ENCODE measurements around the gene RNPC3.
"Not testable (repeated sequence)": the region's sequence is repeated elsewhere in the genome, so short reads cannot be mapped to it uniquely, and the experiment has no call there.

The RNPC3 gene

DNA sequence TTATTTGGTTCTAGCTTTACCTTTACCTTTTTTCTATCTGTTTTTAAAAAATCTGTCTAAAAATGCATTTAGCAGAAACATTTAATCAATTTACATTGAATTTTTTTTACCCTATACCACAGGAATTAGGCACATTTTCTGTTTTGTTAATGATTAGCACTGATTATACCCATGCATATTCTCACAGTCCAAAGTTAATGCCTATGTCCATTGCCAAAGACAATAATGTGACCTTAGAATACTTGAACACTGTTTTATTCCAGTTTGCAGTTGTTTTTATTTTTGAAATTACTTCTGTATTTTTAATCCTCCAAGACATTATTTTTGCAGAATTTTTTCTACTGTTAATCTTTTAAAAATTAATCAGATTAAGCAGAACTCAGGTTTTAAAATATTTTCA is 34.9 kb downstream of the RNPC3 start:
- no peak for DNase-seq

DNA sequence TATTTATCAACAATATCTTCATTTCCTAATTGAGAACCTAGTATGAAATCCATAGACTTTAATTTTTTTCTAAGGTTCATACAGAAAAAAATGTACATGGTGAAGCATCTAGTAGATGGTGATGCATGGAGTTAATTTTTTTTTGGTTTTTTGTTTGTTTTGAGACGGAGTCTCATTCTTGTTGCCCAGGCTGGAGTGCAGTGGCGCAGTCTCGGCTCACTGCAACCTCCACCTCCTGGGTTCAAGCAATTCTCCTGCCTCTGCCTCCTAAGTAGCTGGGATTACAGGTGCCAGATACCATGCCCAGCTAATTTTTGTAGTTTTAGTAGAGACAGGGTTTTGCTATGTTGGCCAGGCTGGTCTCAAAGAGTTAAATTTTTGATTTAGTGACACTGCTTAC is 35.6 kb downstream of the RNPC3 start:
- DNase-seq: not testable (repeated sequence)

DNA sequence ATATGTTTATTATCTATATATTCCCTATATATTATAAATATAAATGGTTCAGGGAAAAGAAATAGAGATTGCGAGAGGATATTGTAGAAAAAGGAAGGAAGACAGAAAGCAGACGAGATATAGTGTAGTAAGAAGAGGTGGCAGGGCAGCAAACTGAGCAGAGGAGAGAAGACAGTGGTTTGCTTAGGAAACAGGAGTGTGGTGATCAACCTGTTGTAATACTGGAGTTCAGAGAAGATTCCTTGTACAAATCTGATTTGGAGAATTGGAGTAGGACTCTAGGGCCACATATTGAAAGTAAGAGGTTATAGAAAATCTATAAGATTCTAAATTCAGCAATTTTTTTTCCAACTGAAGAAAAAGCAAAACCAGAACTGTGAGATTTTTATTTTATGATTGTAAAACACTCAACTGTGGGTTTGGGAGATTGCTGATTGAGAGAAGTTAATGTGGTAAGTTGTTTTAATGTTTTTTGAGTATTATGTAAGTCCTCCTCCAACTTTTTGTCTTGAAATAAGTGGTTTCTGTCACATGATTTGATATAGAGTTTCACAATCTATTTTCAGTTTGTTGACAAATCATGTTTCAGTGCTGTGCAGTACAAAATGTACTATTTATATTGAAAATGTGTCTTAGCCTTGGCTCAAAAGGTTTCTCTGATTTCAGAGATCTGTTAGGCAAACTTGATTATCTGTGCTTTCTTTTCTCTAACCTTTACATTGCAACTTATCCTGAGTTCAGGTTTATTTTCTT is 36.3 kb downstream of the RNPC3 start:
- peak; percentile 23 to 82 (median 64) for DNase-seq

DNA sequence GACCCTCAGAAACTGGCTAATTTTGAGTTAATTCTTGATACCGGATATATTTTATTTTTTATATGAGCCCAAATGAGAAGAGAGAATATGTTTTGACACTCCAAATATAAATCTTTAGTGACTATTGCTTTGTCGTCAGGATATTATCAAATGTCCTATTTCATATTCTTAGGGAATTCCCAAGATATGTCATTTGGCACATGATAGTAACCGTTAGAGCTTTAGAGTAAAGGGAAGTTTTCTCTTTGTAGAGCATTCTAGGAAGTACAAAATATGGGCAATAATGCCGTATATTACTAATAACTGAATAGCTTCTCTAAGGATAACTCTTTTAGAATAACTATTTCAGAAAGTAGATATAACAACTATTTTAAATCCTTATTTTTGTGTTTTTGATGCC is 37.6 kb downstream of the RNPC3 start:
- peak in 2 of 4 experiments; percentile 53 to 67 for DNase-seq

DNA sequence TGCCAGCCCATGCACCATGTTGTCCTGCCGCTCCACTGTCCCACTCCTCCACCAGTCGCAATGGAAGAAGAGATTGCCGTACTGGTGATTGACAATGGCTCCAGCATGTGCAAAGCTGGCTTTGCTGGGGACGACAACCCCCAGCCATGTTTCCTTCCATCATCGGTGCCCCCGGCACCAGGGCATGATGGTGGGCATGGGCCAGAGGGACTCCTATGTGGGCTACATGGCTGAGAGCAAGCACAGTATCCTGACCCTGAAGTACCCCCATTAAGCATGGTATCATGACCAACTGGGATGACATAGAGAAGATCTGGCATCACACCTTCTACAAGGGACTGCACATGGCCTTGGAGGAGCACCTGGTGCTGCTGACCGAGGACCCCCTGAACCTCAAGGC is 44.0 kb downstream of the RNPC3 start:
- DNase-seq: no peak

DNA sequence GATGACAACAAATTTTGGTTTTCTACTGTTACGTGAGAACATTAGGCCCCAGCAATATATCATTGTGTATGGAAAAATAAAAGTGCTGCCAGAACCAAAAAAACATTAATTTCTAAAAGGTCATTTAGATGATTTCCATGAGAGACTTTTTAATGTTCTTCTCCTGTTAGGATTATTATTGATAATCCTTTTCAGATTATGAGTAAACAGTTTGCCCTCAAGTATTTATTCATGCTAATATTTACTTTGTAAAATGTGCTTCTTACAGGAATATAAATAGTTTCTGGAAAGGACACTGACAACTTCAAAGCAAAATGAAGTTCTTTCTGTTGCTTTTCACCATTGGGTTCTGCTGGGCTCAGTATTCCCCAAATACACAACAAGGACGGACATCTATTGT is 45.8 kb downstream of the RNPC3 start, which contains the start of gene AMY2B:
AMY2B (plus strand) TSS at position 301 of the 400 bp plus-strand sequence; CDS start at position 315, 14 bp downstream.
- not testable (repeated sequence) for DNase-seq

DNA sequence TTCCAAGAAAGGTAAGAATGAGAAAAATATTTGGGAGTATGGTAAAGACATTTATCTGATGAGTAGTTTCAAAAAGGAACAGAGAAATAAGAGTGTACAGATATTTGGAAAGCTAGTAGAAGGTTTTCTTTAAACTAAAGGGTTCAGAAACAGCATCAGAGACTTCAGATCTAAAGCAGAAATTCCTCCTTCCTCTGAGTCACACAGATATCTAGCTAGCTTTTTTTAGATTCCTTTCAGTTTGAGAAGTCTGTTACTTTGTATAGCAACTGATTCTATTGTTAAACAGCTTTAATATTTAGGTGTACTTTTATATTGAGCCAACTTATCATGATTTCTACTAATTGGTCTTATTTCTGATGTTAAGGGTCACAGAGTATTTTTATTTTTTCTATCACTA is 50.6 kb downstream of the RNPC3 start:
- DNase-seq: no peak

DNA sequence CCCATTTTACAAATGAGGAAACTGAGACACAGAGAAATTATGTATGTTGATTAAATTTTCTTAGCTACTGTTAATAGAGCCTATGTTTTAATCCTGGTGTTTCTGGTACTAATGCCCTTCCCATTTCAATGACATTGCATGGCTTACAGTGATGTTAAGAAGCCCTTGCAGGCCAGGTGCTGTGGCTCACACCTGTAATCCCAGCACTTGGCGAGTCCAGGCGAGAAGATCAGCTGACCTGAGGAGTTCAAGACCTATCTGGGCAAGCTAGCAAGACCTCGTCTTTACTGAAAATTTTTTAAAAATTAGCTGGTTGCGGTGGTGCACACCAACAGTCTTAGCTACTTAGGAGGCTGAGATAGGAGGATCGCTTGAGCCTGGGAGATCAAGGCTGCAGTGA is 51.3 kb downstream of the RNPC3 start:
- DNase-seq: not testable (repeated sequence)

DNA sequence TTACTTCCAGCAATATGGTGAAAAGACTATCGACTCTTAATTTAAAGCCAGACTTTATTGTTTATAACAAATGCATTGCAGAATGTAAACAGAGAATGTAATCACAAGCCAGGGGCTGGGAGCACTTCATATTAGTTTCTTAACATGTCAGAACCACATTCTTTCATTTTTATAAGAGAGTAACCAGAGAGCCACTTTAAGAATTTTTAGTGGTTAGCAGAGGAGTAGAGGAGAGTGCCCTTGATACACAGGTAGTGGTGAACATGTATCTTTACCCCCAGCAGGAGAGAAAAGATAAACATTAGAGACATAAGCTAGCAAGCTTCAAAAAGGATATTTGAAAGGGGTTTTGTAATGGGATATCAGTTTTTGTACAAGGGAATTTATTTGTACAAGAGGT is 57.0 kb downstream of the RNPC3 start:
- no peak for DNase-seq

DNA sequence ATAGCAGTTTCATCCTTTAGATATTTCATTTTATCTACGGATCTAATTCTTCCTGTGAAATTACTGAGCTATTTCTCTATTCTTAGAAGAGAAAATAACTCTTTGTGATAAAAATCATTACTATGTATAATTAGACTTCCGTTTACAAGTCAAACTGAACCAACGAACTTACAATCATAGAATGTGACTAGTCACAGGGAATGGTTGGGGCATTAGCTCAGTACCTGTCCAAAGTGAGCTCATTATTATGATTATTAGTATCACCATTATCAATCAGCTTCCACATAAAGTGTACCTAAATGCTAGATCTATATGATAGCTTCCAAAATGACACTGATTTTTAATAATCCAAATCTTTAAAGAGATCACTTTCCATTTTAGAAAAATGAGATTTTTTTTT is 58.4 kb downstream of the RNPC3 start:
- DNase-seq: no peak

DNA sequence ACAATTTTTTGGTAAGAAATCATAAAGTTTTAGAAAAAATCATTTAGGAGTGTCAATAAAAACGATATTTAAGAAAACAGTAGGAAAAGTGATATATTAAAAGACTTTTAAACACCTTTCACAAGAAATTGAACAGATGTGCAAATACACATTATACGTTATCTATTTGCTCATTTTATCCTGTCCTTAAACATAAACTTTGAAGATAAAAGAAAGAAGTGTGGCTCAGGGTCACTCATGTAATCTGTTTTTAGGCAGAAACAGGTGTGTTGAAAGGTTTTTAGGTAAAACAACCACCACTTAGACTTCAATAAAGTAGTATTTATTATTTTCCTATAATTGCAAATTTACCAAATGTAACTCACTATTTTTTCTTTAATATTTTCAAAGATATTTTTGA is 59.0 kb downstream of the RNPC3 start:
- DNase-seq: no peak

DNA sequence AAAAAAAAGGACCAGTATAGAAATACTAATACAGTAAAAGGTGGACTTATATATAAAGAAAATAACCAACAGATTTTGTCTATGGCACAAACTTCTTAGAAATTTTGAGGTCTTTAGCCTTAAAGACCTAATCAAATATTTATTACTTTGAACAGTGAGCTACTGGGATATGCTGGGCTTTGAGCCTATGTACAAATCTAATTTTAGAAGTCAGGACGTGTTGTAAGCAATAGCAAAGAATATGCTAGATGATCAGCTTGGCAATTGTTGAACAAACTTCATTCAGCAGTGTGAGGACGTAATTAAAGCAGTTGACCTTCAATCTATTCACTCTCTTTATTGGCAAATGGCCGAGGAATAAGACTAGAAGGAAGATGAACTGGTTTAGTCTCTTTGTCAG is 77.2 kb downstream of the RNPC3 start:
- not testable (repeated sequence) for DNase-seq

All from suppressor macrophage (primary cell).